ENCODE results near the gene UBE2O.

UBE2O gene

DNA sequence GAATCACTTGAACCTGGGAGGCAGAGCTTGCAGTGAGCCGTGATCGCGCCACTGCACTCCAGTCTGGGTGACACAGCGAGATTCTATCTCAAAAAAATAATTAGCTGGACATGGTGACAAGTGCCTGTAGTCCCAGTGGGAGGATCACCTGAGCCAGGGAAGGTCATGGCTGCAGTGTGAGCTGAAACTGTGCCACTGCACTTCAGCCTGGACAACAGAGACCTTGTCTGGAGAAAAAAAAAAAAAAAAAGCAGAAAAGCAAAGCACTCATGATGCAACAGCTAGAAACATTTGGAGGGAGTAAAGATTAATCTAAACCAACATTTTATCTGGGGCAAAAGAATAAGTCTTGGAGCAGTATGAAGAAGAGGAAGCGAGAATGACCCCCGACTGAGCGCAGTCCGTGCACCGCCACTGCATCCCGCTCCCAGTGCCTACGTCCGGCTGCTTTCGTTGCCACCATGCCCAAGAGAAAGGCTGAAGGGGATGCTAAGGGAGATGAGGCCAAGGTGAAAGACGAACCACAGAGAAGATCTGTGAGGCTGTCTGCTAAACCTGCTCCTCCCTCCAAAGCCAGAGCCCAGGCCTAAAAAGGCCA is 107.5 kb downstream of the UBE2O start:
- no peak for DNase-seq (ENCODE audit: low spot score)

DNA sequence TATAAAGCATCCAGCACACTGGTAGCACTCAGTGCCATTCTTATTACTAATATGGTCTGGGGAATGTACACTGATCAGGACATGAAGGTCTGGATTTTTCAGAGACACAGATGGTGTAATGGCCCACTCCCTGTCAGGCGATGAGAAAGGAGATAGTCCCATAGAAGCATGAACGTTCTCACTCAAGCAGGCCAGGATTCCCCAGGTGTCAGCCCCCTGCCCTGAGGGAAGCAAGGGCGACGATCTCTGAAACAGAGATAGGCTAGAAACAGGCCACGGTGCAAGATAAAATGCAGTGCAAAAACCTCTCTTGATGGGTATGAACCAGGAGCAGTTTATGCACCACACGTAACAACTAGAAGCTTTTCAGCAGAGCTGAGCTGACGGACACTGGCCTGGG is 109.8 kb downstream of the UBE2O start:
- no peak for DNase-seq (ENCODE audit: low spot score)

DNA sequence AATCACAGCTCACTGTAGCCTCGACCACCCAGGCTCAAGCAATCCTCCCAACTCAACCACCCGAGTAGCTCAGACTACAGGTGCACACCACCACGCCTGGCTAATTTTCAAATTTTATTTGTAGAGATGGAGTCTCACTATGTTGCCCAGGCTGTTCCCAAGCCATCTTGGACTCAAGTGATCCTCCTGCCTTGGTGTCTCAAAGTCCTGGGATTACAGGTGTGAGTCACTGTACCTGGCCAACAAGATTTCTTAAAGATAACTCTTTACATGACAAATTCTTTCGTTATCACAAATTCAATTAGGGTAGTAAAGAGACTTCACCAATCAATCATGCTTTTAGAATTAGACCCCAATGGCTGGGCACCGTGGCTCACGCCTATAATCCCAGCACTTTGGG is 111.7 kb downstream of the UBE2O start:
- DNase-seq (ENCODE audit: low spot score), result no peak

Data from LoVo (cell line).